Stimulated activated CD4-positive, alpha-beta T cell treated with anti-CD3 and anti-CD28 coated beads, Interleukin-2, amount 100 ng/mL, for 24 hours (primary cell): ENCODE data around the gene SLC6A12.
"Not testable (repeated sequence)": the region's sequence is repeated elsewhere in the genome, so short reads cannot be mapped to it uniquely, and the experiment has no call there.

Source experiments
- DNase-seq, 2 donors: peaks; one replicate each; pipeline ENCODE4 v3.0.0-alpha.2; 2020

The SLC6A12 gene

DNA sequence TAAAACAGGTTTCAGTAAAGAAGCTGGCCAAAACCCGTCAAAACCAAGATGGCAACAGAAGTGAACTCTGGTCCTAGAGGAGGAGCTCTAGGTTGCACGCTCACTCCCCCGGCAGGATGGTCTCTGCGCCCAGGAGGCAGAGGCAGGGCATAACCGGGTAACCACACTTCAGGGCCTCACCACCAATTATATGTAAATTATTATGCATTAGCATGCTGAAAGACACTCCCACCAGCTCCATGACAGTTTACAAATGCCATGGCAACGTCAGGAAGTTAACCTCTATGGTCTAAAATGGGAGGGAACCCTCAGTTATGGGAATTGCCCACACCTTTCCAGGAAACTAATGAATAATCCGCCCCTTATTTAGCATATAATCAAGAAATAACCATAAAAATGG lies 20.1 kb upstream of the SLC6A12 start:
- no peak for DNase-seq

DNA sequence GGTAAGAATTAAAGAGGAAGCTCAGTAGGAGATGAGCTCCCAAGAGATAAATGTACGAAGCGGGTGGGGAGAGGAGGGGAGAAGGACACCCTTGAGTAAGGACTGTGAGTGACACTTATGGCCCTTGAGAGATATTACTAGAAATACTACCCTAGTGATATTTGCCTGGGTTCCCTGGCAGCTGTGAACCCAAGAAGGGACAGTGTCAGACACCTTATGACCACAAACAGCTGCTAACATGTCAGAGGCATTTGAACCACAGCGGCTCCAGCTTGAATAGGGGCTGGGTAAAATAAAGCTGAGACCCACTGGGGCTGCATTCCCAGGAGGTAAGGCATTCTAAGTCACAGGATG lies 19.6 kb upstream of the SLC6A12 start:
- DNase-seq = no peak

DNA sequence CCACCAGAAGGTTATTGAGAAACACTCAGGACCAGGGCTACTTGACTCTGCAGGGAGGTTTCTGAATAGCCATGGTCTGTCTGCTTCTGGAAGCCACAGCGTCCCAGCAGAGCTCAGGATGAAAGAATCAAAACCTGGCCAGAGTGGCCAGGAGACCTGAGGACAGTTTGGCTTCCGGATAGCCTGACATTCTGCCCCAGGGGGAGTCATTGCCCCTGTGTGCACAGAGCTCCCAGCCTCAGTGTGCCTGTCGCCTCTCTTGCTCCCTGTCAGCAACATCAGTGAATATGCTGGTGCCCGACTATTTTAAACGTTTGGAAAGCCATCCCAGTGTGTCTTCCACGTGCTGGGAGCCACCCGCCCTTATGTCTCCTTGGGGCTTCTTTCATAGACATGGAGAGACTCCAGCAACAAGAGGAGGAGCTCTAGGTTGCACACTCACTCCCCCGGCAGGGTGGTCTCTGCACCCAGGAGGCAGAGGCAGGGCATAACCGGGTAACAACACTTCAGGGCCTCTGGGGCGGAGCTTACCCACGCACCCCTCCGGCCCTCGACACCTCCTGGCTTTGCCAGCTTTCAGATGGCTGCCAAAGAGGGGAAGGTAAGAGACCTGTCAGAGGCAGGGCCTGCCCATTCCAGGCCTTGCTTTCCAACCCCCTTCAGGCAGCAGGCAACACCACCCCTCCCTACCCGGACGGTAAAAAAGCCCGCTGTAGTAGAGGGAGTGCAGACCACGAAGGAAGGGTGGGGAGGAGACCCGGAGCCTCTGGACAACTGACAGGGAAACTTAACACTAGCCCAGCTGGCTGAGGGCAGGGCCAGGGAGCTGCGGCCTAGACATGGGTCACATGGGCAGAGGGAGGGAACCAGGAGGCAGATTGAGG lies 19.0 kb upstream of the SLC6A12 start:
- no peak for DNase-seq

DNA sequence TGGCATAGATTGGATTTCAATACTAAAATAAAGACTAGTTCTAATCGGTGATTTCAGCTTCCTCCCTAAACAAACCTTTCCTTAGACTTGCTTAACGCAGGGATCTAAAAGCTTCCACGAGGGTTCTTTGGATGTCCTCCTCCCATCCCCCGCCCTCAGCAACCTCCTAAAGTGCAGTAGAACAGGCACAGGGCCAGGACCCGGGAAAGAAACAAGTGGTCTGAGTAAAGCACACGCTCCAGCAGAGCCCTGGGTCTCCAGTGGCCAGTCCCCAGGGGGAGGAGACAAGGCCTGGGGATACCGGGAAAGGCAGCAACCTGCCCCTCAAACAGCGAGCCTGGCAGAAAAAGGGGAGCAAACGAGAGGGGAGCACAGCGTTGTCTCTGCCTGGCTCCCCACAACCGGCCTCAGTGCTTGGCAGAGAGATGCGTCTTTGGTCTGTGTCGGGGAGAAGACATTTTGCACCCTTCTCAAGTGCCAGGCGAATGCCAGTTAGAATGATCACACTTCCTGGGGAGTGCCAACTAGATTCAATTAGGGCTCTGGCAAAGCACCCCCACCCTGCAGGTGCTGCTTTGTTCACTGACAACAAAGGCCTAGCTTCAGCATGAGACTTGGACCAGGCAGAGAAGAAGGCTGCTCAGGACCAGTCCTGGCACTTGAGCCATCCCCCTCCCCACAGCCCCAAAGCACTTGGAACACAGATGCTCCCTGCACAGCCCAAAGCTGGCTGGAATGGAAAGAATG lies 17.1 kb upstream of the SLC6A12 start:
- no peak for DNase-seq

DNA sequence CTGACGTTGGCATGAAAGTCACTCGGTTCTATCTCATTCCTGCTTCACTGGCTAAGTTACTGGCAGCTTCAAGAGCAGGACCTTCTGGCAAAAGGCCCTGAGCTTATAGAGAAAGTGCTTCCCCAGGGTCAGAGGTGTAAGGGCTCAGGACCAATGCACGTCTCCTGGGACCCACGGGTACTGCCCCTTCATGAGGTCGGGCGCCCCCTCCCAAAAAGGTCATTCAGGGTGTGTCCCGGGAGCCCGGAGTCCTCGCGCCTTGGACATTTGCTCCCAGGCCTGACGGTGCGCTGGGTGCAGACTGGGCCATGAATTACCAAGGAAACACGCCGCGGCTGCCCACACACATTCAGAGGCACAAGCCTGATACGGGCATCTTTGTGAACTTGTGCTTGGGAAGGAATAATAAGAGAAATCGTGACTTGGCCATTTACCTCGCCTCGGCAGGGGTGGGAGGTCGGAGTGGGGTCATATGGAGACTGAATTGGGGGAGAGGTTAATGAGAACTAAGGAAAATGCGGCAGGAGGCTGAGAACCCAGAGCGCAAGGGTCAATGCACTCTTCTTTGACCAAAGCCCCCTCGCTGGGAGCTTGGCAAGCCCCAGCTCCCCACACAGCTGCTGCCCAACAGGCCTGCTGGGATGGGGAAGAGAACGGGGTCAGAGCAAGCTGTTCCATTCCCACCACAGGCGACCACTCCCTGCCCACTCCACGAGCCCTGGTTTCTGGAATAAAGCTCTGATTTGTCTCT lies 15.7 kb upstream of the SLC6A12 start:
- DNase-seq = no peak

DNA sequence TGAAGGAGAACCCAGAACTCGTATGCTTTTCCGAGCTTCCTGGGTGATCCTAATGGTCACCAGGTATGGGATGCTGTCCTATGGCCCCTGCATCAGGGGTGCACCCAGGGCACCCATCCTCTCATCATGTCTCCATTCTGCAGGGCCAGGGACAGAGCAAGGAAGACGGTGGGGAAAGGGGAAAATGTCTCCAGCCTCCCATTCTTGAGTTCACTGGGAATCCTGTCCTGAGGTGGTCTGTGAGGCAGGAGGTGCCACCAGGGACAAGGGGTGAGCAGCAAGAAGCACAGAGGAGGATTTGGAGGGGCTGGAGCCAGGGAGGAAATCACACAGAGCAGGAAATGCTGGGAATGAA lies 14.9 kb upstream of the SLC6A12 start:
- DNase-seq = no peak

DNA sequence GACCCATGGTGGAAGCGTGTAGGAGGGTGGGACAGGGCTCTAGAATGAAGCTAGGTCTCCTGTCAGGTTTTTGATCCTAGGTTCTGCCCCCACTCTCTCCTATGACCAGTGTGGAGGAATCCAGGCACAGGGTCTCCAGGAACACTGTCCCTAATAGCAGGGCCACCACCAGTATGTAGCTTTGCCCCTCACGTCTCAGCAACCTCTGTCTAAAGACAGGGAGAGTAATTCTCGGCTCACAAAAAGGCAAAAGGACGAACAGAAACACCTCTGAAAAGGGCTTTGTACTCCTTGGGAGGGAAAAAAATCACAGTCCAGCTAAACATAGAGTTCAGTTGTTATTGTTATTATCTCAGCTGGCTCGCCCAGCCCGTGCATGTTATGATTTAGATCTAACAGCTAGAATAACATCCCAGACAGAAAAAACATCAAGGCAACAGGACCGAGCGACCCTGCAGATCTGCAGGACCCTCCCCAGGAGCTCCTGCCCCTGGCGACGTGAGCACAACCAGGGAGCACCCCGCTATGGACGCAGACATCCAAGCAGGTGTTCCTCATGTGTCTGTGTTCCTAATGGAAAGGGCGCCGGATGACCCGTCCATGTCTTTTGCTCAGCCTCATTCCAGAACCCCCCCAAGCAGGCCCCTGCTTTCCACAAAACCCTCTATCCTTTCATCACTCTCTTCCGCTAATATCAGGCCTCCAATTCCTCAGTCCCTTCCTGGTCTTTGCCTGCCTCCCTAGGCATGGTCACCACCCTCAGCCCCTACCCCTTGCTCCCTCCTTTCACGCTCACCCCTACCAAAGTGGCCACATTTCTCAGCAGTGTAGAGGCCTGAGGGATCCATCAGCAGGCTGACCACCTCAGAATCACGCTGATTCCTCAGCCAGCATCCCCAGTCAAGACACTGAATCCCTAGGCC lies 14.2 kb upstream of the SLC6A12 start:
- no peak for DNase-seq

DNA sequence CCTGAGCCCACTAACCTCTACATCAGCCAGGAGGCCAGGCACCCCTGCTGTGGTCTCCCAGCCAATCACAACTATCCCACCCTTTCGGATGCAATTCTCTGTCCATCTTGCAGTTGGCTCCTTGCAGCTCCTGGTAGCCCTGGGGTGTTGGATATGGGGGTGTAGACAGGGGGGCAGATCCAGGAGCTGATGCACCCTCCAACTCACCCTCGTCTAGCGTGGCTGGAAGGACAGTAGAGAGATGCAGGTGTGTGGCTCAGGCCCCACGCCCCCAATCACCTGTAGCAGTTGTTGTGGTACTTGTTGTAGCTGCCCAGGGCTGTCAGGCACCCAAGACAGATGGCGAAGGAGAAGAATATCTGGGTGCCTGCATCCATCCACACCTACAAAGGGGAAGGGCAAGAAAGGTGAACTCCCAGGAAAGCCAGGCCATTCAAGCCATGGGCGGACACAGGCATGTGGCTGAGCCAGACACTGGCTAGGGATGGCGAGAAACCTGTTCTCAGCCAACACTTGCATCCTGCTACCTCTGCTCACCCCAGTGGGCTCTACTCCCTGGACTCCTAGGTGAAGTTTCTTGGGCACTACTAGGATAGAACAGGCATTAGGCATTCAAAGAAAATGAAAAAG lies 13.4 kb upstream of the SLC6A12 start:
- DNase-seq = no peak

DNA sequence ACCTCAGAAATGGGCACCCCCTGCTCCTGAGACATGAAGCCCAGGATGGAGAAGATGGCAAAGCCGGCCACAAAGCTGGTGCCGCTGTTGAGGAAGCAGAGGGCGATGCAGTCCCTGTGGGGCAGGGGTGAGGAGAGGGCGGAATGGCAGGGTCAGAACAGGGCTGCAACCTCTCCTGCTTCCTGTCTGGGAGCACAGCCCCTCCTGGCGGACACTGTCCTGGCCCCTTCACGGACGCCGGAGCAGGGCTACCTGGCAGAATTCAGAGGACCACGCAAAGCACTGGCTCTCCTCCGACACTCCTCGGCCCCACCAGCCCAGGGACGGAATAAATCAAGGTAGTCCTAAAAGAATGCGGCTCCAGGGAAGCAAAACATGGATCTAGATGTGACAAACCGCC lies 12.4 kb upstream of the SLC6A12 start:
- no peak for DNase-seq

DNA sequence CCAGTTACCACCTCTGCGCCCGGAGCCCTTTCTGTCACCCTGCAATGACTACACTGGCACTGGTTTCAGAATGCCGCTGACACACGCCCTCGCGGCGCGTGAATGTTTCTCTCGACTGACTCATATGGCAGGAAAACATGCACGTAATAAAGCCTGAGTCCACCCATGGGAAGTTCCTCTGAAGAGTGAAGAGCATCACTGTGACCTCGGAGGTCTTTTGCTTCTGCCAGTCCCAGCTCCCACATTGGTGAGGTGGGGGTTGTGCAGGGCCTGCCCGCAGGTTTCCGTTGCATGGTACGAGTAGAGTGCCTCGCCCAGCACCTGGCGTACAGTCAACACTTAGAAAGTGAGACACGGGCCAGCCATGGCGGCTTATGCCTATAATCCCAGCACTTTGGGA lies 11.1 kb upstream of the SLC6A12 start:
- no peak for DNase-seq

DNA sequence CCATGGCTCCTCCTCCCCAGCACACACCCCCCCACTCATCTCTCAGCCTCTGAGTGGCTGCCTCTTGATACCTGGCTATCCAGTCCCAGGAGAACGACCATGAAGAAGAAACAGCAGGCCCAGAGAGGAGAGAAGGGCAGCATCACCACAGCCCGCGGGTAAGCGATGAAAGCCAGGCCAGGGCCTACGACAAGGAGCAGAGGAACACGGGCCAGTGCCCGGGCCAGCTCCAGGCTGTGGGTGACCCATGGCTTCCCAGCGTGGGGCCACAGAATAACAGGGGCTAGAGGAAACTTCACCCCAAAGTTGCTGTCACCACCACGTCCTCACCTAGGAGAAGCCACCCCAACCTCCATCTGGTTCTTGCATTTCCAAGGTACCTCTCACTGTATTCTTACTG lies 10.4 kb upstream of the SLC6A12 start:
- no peak for DNase-seq

DNA sequence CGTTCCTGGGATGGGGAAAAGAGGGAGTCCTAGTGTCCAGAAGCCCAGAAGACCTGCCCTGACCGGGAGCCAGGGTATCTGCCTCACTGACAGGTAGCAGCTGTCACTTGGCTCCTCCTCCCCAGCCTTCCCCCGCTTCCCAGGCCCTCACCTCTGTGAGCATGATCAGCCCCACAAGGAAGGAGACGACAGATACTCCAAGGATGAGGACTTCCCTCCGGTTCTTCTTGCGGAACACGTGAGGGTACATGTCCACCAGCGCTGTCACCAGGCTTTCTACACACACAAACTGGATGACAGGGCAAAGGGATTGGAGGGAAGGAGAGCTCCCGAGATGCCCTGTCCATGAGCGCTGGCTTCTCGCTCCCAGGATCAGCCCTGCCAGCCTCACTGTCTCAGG lies 9.9 kb upstream of the SLC6A12 start:
- DNase-seq = no peak

DNA sequence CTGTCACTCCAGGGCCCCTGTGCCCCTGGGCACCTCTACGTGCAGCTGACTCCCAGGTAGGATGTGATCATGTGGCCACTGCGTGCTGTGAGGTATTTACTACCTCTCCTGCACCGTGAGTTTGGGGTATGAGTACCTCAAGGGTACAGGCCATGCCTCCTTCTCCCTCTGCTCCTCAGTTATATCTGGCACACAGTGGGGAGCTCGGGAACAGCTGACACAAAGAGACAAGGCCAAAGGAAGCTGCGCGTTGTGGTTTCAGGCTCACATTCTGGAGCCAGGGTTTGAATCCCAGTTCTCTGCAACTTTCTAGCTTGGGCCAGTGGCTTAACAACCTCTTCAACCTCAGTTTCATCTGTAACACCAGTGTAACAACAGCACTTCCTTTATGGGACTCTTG lies 7.8 kb upstream of the SLC6A12 start:
- no peak for DNase-seq

DNA sequence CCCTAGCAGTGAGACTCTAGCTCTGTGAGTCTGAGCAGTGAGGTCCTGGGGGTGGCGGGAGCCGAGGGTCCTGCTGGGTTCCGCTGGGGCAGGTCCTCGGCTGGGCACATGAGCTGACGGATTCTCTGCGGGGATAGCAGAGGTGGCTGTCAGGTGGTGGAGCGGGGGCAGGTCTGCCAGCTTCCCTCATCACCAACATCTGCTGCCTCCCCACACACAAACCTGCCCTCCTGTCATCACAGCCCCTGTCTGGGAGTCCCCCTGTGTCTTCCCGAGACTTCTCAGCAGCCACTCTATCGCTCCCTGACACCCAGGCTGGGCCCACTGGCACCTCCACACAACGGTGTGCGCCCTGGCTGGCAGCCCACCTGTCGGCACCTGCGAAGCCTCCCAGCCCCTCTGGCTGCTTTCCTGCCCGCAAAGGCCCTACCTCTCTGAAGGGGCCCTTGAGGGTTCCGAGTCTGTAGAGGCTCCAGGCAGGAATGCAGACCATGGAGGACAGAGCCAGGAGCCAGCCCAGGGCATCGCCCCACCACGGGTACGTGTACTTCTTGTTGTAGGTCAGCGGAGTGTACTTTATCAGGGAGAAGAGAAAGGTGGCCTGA lies 7.1 kb upstream of the SLC6A12 start:
- DNase-seq = no peak

DNA sequence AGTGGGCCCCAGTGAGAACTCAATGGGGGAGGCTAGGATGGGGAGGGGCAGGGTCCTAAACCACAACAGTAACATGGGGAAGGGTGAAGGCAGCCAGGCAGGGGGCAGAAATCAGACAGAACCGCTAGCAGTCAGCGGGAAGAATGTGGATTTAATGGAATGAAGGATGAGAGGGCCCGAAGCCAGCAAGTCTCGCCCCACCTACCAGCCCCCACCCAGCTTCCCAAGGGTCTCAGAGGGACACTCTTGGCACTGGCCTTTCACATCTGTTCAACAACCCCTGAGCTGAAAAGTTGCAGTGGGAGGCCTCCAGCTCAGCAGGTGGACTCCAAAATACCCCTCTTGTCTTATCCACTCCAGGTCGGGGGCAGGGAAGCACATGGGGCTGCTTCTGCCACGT lies 6.5 kb upstream of the SLC6A12 start:
- DNase-seq = no peak

DNA sequence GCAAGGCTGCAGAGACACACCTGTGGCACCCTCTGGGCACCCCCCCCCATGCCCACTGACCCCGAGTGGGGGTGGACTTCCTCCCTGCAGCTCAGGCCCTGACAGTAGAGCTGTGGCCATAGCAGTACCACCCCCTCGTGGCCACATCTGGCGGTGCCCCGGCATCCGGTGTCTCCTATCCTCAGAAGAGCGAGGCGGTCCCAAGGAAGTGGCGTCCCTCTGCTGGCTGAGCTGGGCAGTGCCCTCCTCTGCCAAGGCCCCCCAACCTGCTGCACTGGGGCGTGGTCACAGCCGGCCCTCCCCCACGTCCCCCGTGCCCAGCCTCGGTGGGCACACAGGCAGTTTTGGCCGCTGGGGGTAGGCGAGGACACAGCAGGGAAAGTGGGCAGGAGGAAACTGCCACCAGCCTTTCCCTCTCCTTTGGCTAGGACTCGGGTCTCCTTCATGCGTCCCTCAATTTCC lies 6.0 kb upstream of the SLC6A12 start:
- DNase-seq = peak; percentile 53 to 78

DNA sequence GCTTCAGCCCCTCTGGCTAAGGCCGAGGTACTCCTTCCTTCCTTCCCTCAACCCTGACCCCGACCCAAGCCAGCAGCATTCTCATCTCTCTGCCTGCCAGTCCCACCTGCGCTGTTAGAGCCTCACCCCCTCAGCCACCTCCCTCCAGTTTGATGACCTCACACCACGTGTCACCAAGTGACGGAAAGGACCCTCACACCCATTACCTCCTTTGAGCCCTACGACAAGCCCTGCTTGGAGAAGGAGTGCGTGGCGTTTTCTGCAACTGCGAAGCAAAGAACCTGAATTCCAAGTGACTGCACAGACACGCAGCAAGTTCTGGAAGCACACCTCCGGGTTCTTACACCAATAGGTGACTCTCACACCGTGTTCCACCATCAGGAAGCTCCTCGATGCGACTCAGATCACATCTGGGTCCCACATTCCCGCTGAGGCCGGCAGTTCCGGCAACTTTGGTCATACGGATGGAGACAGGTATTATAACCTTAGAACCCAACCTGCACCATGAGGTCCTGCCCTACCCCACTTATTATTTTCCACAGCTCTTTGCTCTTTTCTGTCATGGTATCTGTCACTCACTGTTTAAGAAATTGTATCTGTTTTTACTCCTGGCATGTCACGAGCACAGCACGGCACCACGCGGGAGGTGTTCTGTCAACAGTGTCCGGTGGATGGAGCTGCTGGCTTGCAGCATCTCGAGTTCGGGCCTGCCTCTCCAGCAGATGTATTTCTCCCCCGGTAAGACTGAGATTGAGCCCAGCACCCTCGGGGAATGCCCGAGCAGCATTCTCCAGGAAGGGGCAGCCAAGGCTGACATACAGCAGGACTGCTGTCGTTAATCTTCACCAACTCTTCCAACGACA lies 5.0 kb upstream of the SLC6A12 start:
- DNase-seq = no peak

DNA sequence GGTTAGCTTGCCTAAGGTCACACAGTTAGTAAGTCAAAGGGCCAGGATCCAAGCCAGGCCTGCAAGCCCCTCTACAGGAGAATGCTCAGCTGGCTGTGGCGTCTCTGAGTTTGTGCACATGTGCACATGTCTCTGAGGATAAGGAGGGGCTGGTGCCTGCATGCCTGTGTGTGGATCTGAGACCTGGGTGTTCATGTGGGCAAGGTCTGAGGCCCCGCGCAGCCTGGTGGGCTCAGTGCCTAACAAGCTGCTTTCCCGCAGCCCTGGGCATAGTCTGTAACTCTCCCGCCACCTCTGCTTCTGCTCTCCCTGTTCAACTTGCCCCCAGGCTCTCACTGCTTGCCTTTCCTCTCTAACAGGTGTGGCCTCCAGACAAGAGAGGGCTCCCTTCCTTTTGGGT lies 4.3 kb upstream of the SLC6A12 start:
- DNase-seq = no peak

DNA sequence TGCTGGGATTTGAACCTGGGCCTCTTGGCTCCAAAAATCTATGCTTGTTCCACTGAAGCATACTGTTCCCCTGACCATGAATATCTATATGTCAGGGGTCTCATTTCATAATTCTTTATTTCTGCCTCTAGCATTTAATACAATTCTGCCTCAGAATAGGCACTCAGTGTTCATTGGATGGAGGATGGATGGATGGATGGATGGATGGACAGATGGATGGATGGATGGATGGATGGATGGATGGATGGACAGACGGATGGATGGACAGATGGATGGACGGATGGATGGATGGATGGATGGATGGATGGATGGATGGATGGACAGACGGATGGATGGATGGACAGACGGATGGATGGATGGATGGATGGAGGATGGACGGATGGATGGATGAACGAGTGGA lies 3.1 kb upstream of the SLC6A12 start:
- not testable (repeated sequence) for DNase-seq

DNA sequence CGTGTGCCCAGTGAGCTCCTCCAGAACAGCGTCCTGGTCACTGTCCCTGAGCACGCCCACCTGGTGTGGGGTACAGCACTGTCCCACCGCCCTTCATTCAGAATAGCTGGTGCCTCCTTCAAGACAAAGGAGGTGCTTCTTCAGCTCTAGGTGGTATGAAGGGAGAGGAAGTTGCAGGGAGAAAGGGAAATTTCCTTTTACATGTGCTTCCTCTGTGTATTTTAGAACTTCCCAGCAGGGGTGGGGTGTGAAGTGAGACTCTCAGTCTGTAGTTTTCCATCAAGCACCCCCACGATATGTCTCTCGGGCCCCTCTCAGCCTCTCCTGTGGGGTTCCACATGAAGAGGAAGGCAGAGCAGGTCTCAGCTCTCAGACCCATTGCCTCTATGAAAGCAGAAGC lies 1.2 kb upstream of the SLC6A12 start:
- DNase-seq = no peak

DNA sequence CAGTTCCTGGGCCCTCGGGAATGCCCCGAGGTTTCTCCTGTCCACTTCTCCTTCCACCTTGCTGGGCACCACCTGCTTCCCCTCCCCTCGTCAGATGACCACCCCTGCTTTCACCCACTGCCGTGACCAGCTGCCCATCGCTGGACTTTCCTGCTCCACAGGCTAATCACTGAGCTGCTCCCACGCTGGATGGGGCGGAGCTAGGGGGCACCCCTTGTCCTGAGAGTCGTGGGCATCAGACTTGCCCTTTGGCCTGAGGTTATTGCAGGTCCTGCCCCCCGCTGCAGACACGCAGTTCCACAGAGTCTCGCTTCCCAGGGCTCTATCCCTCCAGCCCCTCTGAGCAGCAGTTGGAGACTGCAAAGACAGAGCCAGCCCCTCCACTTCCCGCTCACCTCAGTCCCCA lies 427 bp downstream of the SLC6A12 start:
- DNase-seq = no peak
